Panc1 (cell line): ENCODE results near the gene CPOX.

Experiments used
- POLR2AphosphoS5 ChIP-seq: IDR thresholded peaks from 2 replicates; pipeline ENCODE4 v1.6.1; 2012; ENCODE audit warnings: mild to moderate bottlenecking, low read depth, low read length, moderate library complexity
- SIN3A ChIP-seq: IDR thresholded peaks from 2 replicates; pipeline ENCODE4 v1.6.1; 2012; ENCODE audit warnings: low read depth, mild to moderate bottlenecking, low read length, moderate library complexity, borderline replicate concordance; ENCODE audit not compliant: insufficient read depth
- TCF7L2 ChIP-seq: IDR thresholded peaks from 2 replicates; pipeline ENCODE4 v1.6.1; 2011; ENCODE audit warnings: mild to moderate bottlenecking, low read depth, low read length, inconsistent platforms
- TF ChIP-seq, protein P1 (sequence below): fragments of 450-650 bp; IDR thresholded peaks from 2 replicates; pipeline ENCODE4 v1.5.1; 2017; ENCODE audit warnings: mild to moderate bottlenecking
- TF ChIP-seq, protein P2 (sequence below), 2 experiments: IDR thresholded peaks; 2 replicates each; pipeline ENCODE4 v1.6.1; 2011 to 2012; ENCODE audit warnings: low read depth in 2 of 2, control low read depth in 1 of 2, low read length in 1 of 2, mild to moderate bottlenecking in 1 of 2, moderate library complexity in 1 of 2; ENCODE audit not compliant: insufficient read depth in 1 of 2

- TF ChIP-seq, protein P1, sequence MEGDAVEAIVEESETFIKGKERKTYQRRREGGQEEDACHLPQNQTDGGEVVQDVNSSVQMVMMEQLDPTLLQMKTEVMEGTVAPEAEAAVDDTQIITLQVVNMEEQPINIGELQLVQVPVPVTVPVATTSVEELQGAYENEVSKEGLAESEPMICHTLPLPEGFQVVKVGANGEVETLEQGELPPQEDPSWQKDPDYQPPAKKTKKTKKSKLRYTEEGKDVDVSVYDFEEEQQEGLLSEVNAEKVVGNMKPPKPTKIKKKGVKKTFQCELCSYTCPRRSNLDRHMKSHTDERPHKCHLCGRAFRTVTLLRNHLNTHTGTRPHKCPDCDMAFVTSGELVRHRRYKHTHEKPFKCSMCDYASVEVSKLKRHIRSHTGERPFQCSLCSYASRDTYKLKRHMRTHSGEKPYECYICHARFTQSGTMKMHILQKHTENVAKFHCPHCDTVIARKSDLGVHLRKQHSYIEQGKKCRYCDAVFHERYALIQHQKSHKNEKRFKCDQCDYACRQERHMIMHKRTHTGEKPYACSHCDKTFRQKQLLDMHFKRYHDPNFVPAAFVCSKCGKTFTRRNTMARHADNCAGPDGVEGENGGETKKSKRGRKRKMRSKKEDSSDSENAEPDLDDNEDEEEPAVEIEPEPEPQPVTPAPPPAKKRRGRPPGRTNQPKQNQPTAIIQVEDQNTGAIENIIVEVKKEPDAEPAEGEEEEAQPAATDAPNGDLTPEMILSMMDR: no peak
- TF ChIP-seq TCF7L2: no peak
- TF ChIP-seq, protein P2, sequence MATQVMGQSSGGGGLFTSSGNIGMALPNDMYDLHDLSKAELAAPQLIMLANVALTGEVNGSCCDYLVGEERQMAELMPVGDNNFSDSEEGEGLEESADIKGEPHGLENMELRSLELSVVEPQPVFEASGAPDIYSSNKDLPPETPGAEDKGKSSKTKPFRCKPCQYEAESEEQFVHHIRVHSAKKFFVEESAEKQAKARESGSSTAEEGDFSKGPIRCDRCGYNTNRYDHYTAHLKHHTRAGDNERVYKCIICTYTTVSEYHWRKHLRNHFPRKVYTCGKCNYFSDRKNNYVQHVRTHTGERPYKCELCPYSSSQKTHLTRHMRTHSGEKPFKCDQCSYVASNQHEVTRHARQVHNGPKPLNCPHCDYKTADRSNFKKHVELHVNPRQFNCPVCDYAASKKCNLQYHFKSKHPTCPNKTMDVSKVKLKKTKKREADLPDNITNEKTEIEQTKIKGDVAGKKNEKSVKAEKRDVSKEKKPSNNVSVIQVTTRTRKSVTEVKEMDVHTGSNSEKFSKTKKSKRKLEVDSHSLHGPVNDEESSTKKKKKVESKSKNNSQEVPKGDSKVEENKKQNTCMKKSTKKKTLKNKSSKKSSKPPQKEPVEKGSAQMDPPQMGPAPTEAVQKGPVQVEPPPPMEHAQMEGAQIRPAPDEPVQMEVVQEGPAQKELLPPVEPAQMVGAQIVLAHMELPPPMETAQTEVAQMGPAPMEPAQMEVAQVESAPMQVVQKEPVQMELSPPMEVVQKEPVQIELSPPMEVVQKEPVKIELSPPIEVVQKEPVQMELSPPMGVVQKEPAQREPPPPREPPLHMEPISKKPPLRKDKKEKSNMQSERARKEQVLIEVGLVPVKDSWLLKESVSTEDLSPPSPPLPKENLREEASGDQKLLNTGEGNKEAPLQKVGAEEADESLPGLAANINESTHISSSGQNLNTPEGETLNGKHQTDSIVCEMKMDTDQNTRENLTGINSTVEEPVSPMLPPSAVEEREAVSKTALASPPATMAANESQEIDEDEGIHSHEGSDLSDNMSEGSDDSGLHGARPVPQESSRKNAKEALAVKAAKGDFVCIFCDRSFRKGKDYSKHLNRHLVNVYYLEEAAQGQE (IDR thresholded peaks at IDR 0.05; ENCODE audit: insufficient read depth in 1 of 2, low read depth in 2 of 2, low read length in 1 of 2): no peak
- TF ChIP-seq POLR2AphosphoS5: no peak
- no peak for TF ChIP-seq SIN3A
Observed at GRCh38 chr3:98628317-98628716, 34.9 kb upstream of the CPOX start.
